GM18507 (cell line): ENCODE results near the gene GABBR2.
"Not testable (repeated sequence)": the region's sequence is repeated elsewhere in the genome, so short reads cannot be mapped to it uniquely, and the experiment has no call there.

ENCODE experiments used
- DNase-seq: peaks from one replicate; pipeline ENCODE4 v3.0.0; 2011; ENCODE audit warnings: low read depth; ENCODE audit not compliant: insufficient read length; ENCODE audit errors: extremely low spot score
- FAIRE-seq: peaks from 2 replicates; lab custom pipeline; 2011; peaks lifted over from hg19 to GRCh38; lab: Jason Lieb, UNC

The GABBR2 gene

GRCh38 chr9:98690686-98691085 is 18.0 kb downstream of the GABBR2 start:
- FAIRE-seq = no peak
- DNase-seq = no peak

- DNase-seq (no peak), FAIRE-seq (no peak)
Observed at GRCh38 chr9:98688710-98689495, 19.8 kb downstream of the GABBR2 start.

GRCh38 chr9:98687911-98688310 is 20.8 kb downstream of the GABBR2 start:
- no peak for FAIRE-seq
- DNase-seq = no peak

GRCh38 chr9:98686961-98687855 is 21.5 kb downstream of the GABBR2 start:
- DNase-seq (no peak), FAIRE-seq (no peak)

- FAIRE-seq, DNase-seq: not testable (repeated sequence)
Observed at GRCh38 chr9:98684816-98685215, 23.9 kb downstream of the GABBR2 start.

GRCh38 chr9:98678244-98678842 is 30.4 kb downstream of the GABBR2 start:
- DNase-seq (no peak), FAIRE-seq (no peak)

- FAIRE-seq (no peak), DNase-seq (no peak)
Observed at GRCh38 chr9:98673681-98674080, 35.1 kb downstream of the GABBR2 start.

GRCh38 chr9:98667005-98667640 is 41.6 kb downstream of the GABBR2 start:
- no peak for DNase-seq
- FAIRE-seq = no peak

- DNase-seq (no peak), FAIRE-seq (no peak)
Observed at GRCh38 chr9:98665501-98665900, 43.2 kb downstream of the GABBR2 start.

- FAIRE-seq (no peak), DNase-seq (no peak)
Observed at GRCh38 chr9:98660541-98660940, 48.2 kb downstream of the GABBR2 start.

- no peak for DNase-seq
- FAIRE-seq = no peak
Observed at GRCh38 chr9:98658951-98659351, 49.8 kb downstream of the GABBR2 start.

GRCh38 chr9:98657897-98658296 is 50.8 kb downstream of the GABBR2 start:
- DNase-seq (no peak), FAIRE-seq (no peak)

- no peak for DNase-seq
- no peak for FAIRE-seq
Observed at GRCh38 chr9:98656511-98656910, 52.2 kb downstream of the GABBR2 start.

GRCh38 chr9:98655428-98655827 is 53.3 kb downstream of the GABBR2 start:
- FAIRE-seq, DNase-seq: not testable (repeated sequence)

GRCh38 chr9:98654247-98654646 is 54.5 kb downstream of the GABBR2 start:
- no peak for DNase-seq
- no peak for FAIRE-seq

GRCh38 chr9:98652741-98653140 is 56.0 kb downstream of the GABBR2 start:
- DNase-seq = no peak
- no peak for FAIRE-seq

GRCh38 chr9:98652302-98652701 is 56.4 kb downstream of the GABBR2 start:
- no peak for FAIRE-seq
- no peak for DNase-seq

- DNase-seq (no peak), FAIRE-seq (no peak)
Observed at GRCh38 chr9:98647236-98647635, 61.5 kb downstream of the GABBR2 start.

- FAIRE-seq (no peak), DNase-seq (no peak)
Observed at GRCh38 chr9:98644011-98644410, 64.7 kb downstream of the GABBR2 start.
